Measurements from ENCODE around the gene LTB4R2.

The LTB4R2 gene

DNA sequence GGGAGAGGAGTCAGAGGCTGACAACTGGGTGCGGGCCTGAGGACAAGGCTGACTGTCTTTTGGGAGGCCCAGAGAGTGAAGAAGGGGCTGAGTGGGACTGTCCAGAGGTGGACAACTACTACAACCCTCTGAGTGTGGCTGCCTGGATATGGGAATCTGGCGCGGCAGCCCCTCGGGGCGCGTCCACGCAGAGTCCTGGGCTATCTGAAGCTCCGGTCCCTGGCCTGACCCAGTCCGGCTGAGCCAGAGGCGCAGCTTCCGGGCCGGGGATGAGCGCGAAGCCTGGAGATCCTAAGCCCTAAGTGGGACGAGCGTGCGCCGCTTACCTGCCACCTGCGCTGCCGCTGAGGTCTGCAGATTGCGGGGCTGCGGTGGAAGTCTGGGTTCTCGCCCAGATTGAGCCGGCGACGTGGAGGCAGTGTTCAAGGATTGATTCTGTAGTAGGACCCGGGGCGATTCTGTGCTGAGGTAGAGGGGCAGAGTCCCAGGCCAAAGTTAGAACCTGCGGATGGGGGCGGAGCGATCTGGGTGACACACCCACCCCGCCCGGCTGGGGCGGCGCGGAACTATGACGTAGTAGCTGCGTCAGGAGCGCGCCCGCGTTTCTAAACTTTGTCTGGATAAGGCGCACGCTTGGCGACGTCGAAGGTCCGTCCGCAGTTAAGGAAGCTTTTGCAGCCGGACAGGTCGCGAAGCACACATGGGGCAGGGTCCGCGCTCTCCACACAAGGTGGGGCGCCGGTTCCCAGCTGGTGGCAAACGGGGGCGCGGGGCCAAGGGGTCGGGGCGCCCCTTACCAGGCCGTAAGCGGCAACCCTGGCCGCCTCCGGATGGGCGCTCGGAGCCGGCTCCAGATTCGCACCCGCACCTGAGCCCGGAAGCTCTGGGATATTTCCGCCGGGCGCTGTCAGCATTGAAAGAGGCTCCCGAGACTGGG, 10.4 kb upstream of the LTB4R2 start, which contains the start of the genes DHRS1 and NOP9:
TSS of gene DHRS1 (minus strand) at position 526 of the 937 bp plus-strand sequence. CDS start 674 bp downstream, outside the sequence.
TSS of gene NOP9 (plus strand) at position 596 of the 937 bp plus-strand sequence. CDS start at position 701, 105 bp downstream.
- ChIA-PET POLR2A (interaction anchor here (1.0 to 1.2 kb wide), 4 partner anchors 9 to 143 kb away, joined by 3 to 4 read pairs (median 4); partner anchors contain the start of genes CIDEB and TINF2), CTCF (interaction anchor here (0.9 to 15.5 kb wide), 18 partner anchors 10 to 241 kb away, joined by 3 to 323 read pairs (median 12); partner anchors contain the start of genes CIDEB, GMPR2, LTB4R and LTB4R2)
- TF ChIP-seq CTCF (IDR thresholded peaks at IDR 0.05; ENCODE audit: control extremely low read depth, extremely low read depth, low read depth, missing control alignments) = no peak
- DNase-seq (ENCODE audit: extremely low spot score) = peak; percentile 96

GRCh38 chr14:24300326-24300980, 9.5 kb upstream of the LTB4R2 start:
- DNase-seq (ENCODE audit: extremely low spot score) = no peak
- ChIA-PET CTCF (interaction anchor here (0.9 to 15.5 kb wide), 13 partner anchors 9 to 210 kb away, joined by 3 to 323 read pairs (median 5); partner anchors contain the start of genes CIDEB, GMPR2, LTB4R and LTB4R2), POLR2A (interaction anchor here (1.0 to 1.2 kb wide), 3 partner anchors 8 to 143 kb away, joined by 3 to 4 read pairs (median 4); partner anchors contain the start of genes CIDEB and TINF2)
- TF ChIP-seq CTCF (IDR thresholded peaks at IDR 0.05; ENCODE audit: control extremely low read depth, extremely low read depth, low read depth, missing control alignments) = no peak

- no peak for TF ChIP-seq CTCF (IDR thresholded peaks at IDR 0.05; ENCODE audit: control extremely low read depth, extremely low read depth, low read depth, missing control alignments)
- CTCF ChIA-PET = interaction anchor here (0.9 to 15.5 kb wide), 5 partner anchors 24 to 189 kb away, joined by 3 to 323 read pairs (median 3); partner anchors contain the start of genes DCAF11, NRL and TINF2
- POLR2A ChIA-PET = no interaction called here
- DNase-seq (ENCODE audit: extremely low spot score) = no peak
These were observed 5.9 kb upstream of the LTB4R2 start for GRCh38 chr14:24304019-24304387.

DNA sequence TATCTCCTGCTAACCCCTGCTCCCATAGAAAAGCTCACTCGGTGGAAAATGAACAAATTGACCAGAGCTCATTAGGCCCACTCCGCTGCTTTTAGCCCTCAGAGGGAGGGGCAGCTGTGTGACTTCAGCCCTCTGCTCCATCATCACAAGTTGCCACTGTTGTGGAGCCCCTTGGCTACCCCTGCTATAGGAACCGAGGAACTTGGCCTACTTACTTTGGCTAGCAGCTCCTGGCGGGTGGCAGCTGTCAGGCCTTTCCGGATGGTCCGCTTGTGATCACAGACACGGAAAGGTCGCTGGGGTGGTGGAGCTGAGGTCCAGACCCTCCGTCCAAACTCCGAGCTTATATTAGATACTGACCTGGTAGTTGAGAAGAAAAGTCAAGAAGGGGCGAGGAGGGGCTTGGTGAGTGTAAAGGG, 2.8 kb upstream of the LTB4R2 start:
- TF ChIP-seq CTCF (IDR thresholded peaks at IDR 0.05; ENCODE audit: control extremely low read depth, extremely low read depth, low read depth, missing control alignments) = no peak
- no peak for DNase-seq (ENCODE audit: extremely low spot score)
- ChIA-PET POLR2A (no interaction called here), CTCF (interaction anchor here (1.1 to 10.4 kb wide), 33 partner anchors 9 to 250 kb away, joined by 3 to 155 read pairs (median 12); partner anchors contain the start of genes ADCY4, CBLN3, CHMP4A and DHRS1)

- peak; percentile 74 for DNase-seq (ENCODE audit: extremely low spot score)
- peak; percentile 93 for TF ChIP-seq CTCF (IDR thresholded peaks at IDR 0.05; ENCODE audit: control extremely low read depth, extremely low read depth, low read depth, missing control alignments)
- CTCF ChIA-PET = interaction anchor here (0.7 to 10.4 kb wide), 59 partner anchors 9 to 719 kb away, joined by 3 to 155 read pairs (median 5); partner anchors contain the start of genes ADCY4, CBLN3, CHMP4A and DHRS1
- POLR2A ChIA-PET = interaction anchor here (0.6 to 1.2 kb wide), 5 partner anchors 8 to 134 kb away, joined by 3 to 5 read pairs (median 3); partner anchors contain the start of genes DHRS1, NOP9 and TINF2
These were observed 2.2 kb upstream of the LTB4R2 start, which contains the start of gene CIDEB for GRCh38 chr14:24307575-24308341. CIDEB (minus strand) TSS chr14:24307977; CDS start chr14:24307858, 119 bp downstream.
